GM20000 (cell line): Measurements from ENCODE around the gene UBE2D3.

ENCODE experiments used
- DNase-seq: peaks from one replicate; pipeline ENCODE4 v3.0.0; 2012; ENCODE audit warnings: low spot score
- TF ChIP-seq, protein P1 (sequence below): IDR thresholded peaks from 2 replicates; pipeline ENCODE4 v1.5.1; 2012; ENCODE audit warnings: mild to moderate bottlenecking, control low read depth; ENCODE audit errors: extremely low read depth, missing control alignments

Gene UBE2D3

DNA sequence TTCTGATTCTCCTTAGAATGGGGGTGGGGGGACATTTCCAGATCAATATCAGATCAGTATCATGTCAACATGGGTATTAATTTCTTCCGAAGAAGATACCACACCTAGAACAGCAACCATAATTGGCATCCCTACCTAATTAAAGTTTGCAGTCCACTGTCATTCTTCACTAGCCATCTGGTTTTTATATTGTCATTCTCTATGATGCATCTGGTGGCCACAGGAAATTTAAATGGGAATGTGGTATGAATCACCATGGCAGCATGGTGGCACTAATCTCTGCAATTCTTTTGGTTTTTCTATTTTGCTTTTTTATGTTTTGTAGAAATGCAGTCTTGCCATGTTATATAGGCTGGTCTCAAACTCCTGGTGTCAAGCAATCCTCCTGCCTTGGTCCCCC is 16.6 kb upstream of the UBE2D3 start:
- TF ChIP-seq, protein P1, sequence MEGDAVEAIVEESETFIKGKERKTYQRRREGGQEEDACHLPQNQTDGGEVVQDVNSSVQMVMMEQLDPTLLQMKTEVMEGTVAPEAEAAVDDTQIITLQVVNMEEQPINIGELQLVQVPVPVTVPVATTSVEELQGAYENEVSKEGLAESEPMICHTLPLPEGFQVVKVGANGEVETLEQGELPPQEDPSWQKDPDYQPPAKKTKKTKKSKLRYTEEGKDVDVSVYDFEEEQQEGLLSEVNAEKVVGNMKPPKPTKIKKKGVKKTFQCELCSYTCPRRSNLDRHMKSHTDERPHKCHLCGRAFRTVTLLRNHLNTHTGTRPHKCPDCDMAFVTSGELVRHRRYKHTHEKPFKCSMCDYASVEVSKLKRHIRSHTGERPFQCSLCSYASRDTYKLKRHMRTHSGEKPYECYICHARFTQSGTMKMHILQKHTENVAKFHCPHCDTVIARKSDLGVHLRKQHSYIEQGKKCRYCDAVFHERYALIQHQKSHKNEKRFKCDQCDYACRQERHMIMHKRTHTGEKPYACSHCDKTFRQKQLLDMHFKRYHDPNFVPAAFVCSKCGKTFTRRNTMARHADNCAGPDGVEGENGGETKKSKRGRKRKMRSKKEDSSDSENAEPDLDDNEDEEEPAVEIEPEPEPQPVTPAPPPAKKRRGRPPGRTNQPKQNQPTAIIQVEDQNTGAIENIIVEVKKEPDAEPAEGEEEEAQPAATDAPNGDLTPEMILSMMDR, result no peak
- DNase-seq, result no peak

DNA sequence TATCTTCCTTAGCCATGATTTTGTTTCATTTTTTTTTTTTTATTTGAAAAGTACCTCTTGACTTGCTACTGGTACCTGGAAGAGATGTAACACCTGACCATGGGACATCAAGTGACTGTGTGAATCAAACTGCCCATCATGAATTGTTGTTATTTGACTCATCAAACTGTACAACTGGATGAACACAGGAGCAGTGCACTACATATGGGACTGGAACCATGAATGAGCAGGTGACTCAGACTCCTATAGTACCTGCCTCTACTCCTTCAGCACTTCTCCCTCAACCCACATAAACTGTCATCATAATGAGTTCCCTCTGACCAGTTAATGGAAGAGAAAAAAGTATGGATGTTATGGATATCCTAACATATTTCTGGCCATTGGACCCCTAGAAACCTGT is 15.9 kb upstream of the UBE2D3 start:
- DNase-seq, result no peak
- TF ChIP-seq, protein P1, result no peak

GRCh38 chr4:102842367-102842766 is 15.0 kb upstream of the UBE2D3 start:
- DNase-seq, result no peak
- TF ChIP-seq, protein P1, result no peak

DNA sequence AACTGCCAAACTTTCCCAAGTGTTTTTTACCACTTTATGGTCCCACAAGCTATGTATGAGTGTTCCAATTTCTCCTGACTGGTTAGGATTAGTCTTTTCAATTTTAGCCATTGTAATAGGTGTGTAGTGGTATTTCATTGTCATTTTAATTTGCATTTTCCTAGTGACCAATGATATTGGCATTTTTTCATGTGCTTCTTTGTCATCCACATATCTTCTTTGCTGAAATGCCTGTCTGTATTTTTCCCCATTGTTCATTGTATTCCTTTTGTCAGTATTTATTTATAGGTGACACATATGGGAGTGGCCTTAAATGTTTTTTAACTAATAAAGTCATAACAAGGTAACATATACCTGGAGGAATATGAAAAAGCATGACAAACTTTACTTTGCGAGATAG is 9.2 kb upstream of the UBE2D3 start:
- DNase-seq, result no peak
- TF ChIP-seq, protein P1, result no peak

- DNase-seq, result no peak
Measured at GRCh38 chr4:102832667-102833066, 5.3 kb upstream of the UBE2D3 start.

GRCh38 chr4:102832105-102832504 is 4.8 kb upstream of the UBE2D3 start:
- DNase-seq, result no peak
- TF ChIP-seq, protein P1, result no peak

More at GRCh38 chr4:102832667-102833066, 5.3 kb upstream of the UBE2D3 start:
- TF ChIP-seq, protein P1, result no peak

DNA sequence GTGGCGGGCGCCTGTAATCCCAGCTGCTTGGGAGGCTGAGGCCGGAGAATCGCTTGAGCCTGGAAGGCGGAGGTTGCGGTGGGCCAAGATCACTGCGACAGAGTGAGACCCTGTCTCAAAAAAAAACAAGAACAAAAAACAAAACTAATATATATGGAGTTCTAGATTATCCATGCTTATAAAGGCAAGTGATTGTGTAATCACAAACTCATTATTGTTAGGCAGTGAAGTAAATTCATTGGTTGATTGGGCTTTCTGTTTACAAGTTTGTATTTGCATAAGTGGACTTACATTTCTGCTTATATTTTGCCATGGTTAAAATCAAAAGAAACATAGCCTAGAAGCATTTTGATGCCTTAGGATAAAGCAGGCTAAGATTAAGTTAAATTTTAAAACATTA is 2.5 kb upstream of the UBE2D3 start:
- TF ChIP-seq, protein P1, result no peak
- no peak for DNase-seq
